Spleen (tissue), 11 donors: ENCODE measurements around the gene DPH3. TPM values are rescaled to one million over a fixed set of nuclear protein-coding genes. Genes with fewer than 3 reads are reported as not detected.

Source experiments
- DNase-seq: peaks from one replicate; pipeline ENCODE4 v3.0.0-alpha.2; 2020
- H3K27ac ChIP-seq, 8 donors: fragments of 200-600 bp; sonication (generic) in 7 of 8; 1 replicate in 4 of 8; 2 replicates in 4 of 8; pipeline versions ENCODE4 v1.5.0 to v1.8.0; 2016 to 2021; ENCODE audit warnings: inconsistent platforms in 4 of 8, mild to moderate bottlenecking in 4 of 8, moderate library complexity in 1 of 8
- H3K27me3 ChIP-seq, 7 donors: fragments of 200-600 bp; sonication (generic) in 6 of 7; replicated peaks in 1 of 7; 1 replicate in 4 of 7; 2 replicates in 3 of 7; pipeline versions ENCODE4 v1.5.0 to v1.8.0; 2016 to 2021; ENCODE audit warnings: inconsistent platforms in 3 of 7, mild to moderate bottlenecking in 1 of 7
- H3K36me3 ChIP-seq, 6 donors: fragments of 200-600 bp; sonication (generic) in 5 of 6; 1 replicate in 4 of 6; 2 replicates in 2 of 6; pipeline versions ENCODE4 v1.5.0 to v1.8.0; 2016 to 2021; ENCODE audit warnings: inconsistent platforms in 2 of 6
- H3K4me1 ChIP-seq, 6 donors: fragments of 200-600 bp; sonication (generic) in 5 of 6; 1 replicate in 3 of 6; 2 replicates in 3 of 6; pipeline versions ENCODE4 v1.5.0 to v1.8.0; 2016 to 2021; ENCODE audit warnings: inconsistent platforms in 3 of 6
- H3K4me3 ChIP-seq, 8 donors: fragments of 200-600 bp; sonication (generic) in 7 of 8; 1 replicate in 4 of 8; 2 replicates in 4 of 8; pipeline versions ENCODE4 v1.5.0 to v1.8.0; 2016 to 2021; ENCODE audit warnings: inconsistent platforms in 4 of 8, mild to moderate bottlenecking in 4 of 8, moderate library complexity in 2 of 8
- H3K9me3 ChIP-seq, 8 donors: fragments of 200-600 bp; sonication (generic) in 7 of 8; 1 replicate in 4 of 8; 2 replicates in 4 of 8; pipeline versions ENCODE4 v1.5.0 to v1.8.0; 2016 to 2021; ENCODE audit warnings: inconsistent platforms in 4 of 8
- POLR2A ChIP-seq, 3 donors: fragments of 450-650 bp; IDR thresholded peaks; one replicate each; pipeline ENCODE4 v1.5.1; 2017; ENCODE audit warnings: antibody characterized with exemption in 3 of 3, mild to moderate bottlenecking in 1 of 3
- POLR2AphosphoS5 ChIP-seq, 3 donors: sonication (generic); formaldehyde crosslinking; IDR thresholded peaks; one replicate each; pipeline ENCODE4 v1.5.1; 2017; ENCODE audit warnings: antibody characterized with exemption in 3 of 3
- WGBS, 5 donors: extraction: QIAGEN DNeasy Blood & Tissue Kit in 3 of 5; methylation state at CpG; one replicate each; pipeline versions ENCODE4 v1.1.5 to v1.1.7; 2013 to 2018; 5-methylcytosine and 5-hydroxymethylcytosine counted together
- intact Hi-C: fragments of 100-400 bp; cut with DNase I; formaldehyde crosslinking; loops from one replicate; pipeline ENCODE4 v1.15.0; 2023; ENCODE audit warnings: low total_unique reads
- polyA plus RNA-seq, 3 donors: library from polyadenylated mRNA; stranded (reverse); fragments of 200-250 nt; gene quantifications; one replicate each; pipeline ENCODE4 v1.2.1, GENCODE V29; 2013
- total RNA-seq, 7 donors: library from RNA; depleted of rRNA in 3 of 7; stranded (reverse); fragments of >200 nt in 3 of 7; fragmentation: NEBNext Ultra II Directional in 4 of 7; extraction: Animal tissue kit (Norgen Biotek cat#: 25700) in 4 of 7; gene quantifications; one replicate each; pipeline versions ENCODE4 v1.1.0 to v1.2.1, GENCODE V29; 2016 to 2021
- TF ChIP-seq, protein P1 (sequence below), 11 experiments: fragments of 200-600 bp in 7 of 11; fragments of 450-650 bp in 4 of 11; sonication (generic) in 4 of 11; IDR thresholded peaks in 8 of 11; conservative IDR thresholded peaks in 3 of 11; 1 replicate in 7 of 11; 2 replicates in 4 of 11; pipeline versions ENCODE4 v1.4.0 to v1.8.0; 2016 to 2021; ENCODE audit warnings: antibody characterized with exemption in 11 of 11, inconsistent platforms in 4 of 11, mild to moderate bottlenecking in 1 of 11
- donor health status: healthy with polysubstance abuse.
- donor health status: DM: no; HTN: no; CAD: no; lungs with moderate emphysema.
- donor health status: DM: no; HTN: no; CAD: no.
- donor health status: Bipolar disorder and iron deficiency.
- donor health status: healthy.
- donor health status: DM: no; HTN: no; CAD: no.
- donor health status: DM: yes; HTN: yes; CAD: no.

DPH3 gene
- total and polyA plus RNA-seq, 10 donors, result 7.2 to 17.9 (median 14.2) TPM

DNA sequence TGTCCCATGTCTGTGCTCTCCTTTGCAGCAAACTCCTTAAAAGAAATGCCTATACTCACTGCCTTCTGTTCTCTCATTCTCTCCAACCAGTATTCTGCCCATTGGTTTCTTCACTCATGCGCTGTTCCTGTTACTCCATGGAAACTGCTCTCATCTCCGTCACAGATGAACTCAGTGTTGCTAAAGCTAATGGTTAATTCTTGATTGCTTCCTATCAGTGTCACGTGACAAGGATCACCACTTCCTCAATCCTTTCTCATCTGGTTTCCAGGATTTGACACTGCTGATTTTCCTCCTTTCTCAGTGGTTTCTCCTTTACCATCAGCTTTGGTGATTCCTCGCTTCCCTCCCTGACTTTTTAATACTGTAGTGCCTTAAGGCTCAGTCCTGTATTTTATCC lies 2.6 kb downstream of the DPH3 start:
- H3K27me3 ChIP-seq, result no peaks in the 10 kb centered on the region
- H3K27ac ChIP-seq, result no peak overlapping the region
- H3K36me3 ChIP-seq, result peaks cover 0 to 45% (median 21%) of the 10 kb centered on the region in 6 donors
- no peaks in the 10 kb centered on the region for H3K9me3 ChIP-seq
- intact Hi-C loops, result no loop called here
- peaks cover 26 to 55% (median 45%) of the 10 kb centered on the region in 6 donors for H3K4me1 ChIP-seq
- DNase-seq, result no peak
- H3K4me3 ChIP-seq, result no peak overlapping the region
- TF ChIP-seq POLR2AphosphoS5 (IDR thresholded peaks at IDR 0.05), result no peak
- TF ChIP-seq, protein P1, sequence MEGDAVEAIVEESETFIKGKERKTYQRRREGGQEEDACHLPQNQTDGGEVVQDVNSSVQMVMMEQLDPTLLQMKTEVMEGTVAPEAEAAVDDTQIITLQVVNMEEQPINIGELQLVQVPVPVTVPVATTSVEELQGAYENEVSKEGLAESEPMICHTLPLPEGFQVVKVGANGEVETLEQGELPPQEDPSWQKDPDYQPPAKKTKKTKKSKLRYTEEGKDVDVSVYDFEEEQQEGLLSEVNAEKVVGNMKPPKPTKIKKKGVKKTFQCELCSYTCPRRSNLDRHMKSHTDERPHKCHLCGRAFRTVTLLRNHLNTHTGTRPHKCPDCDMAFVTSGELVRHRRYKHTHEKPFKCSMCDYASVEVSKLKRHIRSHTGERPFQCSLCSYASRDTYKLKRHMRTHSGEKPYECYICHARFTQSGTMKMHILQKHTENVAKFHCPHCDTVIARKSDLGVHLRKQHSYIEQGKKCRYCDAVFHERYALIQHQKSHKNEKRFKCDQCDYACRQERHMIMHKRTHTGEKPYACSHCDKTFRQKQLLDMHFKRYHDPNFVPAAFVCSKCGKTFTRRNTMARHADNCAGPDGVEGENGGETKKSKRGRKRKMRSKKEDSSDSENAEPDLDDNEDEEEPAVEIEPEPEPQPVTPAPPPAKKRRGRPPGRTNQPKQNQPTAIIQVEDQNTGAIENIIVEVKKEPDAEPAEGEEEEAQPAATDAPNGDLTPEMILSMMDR (IDR thresholded peaks at IDR 0.05 in 8 of 11, conservative IDR thresholded peaks at IDR 0.05 in 3 of 11), result no peak
- TF ChIP-seq POLR2A (IDR thresholded peaks at IDR 0.05), result no peak
- WGBS, 5 donors, result 57 to 76% (median 66%) methylated on average over 4 of the region's 4 CpGs

DNA sequence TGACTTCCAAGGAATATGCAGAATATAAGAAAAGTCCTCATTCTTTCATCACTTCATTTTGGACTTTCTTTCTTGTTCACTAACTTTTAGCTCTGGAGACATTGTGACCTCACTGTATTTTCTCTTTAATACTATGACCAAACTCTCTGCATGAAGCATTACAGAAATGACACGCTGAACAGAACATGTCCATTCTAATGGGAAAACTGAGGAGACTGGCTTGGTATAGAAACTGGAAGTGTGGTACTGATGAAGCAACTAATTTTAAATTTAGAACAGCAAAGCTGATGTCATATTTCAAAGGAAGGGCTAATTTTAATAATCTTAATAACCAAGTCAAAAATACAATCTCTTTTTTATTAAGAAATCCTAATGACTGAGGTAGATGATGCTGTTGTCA lies 4.7 kb downstream of the DPH3 start:
- Histone ChIP-seq H3K27me3 (no peaks in the 10 kb centered on the region), H3K27ac (no peak overlapping the region), H3K4me3 (no peak overlapping the region), H3K4me1 (peaks cover 12 to 34% (median 27%) of the 10 kb centered on the region in 6 donors), H3K9me3 (no peaks in the 10 kb centered on the region), H3K36me3 (peaks cover 0 to 53% (median 21%) of the 10 kb centered on the region in 6 donors)
- WGBS, 5 donors, result 87 to 96% (median 92%) methylated on average over 1 of the region's 1 CpG
- TF ChIP-seq POLR2AphosphoS5 (IDR thresholded peaks at IDR 0.05) (no peak), POLR2A (IDR thresholded peaks at IDR 0.05) (no peak)
- TF ChIP-seq, protein P1 (IDR thresholded peaks at IDR 0.05 in 8 of 11, conservative IDR thresholded peaks at IDR 0.05 in 3 of 11), result no peak
- intact Hi-C loops, result no loop called here
- no peak for DNase-seq

DNA sequence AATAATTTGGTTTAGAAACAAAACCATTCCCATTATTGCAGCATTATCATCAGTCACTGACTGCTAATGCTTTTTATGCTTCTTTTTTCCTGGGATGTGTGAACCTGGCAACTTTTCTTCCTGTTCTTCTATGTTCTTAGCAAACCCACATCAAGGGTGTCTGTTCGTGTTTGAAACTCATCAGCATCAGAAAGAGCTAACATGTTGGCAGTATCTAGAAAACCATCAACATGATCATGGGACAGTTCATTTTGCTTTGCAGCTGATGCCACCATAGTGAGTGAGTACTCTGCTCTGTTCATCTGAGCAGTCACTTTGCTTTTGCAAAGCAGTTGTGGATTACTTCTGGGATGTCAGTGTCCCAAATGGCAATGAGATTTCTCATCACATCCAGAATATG lies 5.9 kb downstream of the DPH3 start:
- intact Hi-C loops, result no loop called here
- H3K27ac ChIP-seq, result no peak overlapping the region

DNA sequence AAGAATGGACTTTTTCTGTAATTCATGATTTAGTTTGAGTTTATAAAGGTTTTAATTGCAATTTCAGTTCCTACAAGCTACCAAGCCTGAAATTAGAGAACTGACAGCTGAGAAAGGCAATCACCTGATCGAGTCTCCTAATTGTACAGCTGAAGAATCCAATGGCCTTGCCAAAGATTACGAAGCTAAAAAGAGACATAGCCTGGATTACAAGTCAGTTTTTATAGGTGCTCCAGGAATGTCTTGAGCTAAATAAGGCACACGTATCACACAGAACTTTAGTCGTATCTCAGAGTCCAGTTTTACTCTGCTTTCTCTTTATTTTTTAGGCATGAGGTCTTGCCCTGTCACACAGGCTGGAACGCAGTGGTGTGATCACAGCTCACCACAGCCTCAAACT lies 6.6 kb downstream of the DPH3 start:
- H3K4me3 ChIP-seq, result no peak overlapping the region
- no peaks in the 10 kb centered on the region for H3K27me3 ChIP-seq
- peaks cover 0 to 53% (median 21%) of the 10 kb centered on the region in 6 donors for H3K36me3 ChIP-seq
- peaks cover 3 to 27% (median 17%) of the 10 kb centered on the region in 6 donors for H3K4me1 ChIP-seq
- H3K27ac ChIP-seq, result no peak overlapping the region
- WGBS, 5 donors, result 77 to 88% (median 81%) methylated on average over 5 of the region's 5 CpGs
- no peaks in the 10 kb centered on the region for H3K9me3 ChIP-seq
- no peak for TF ChIP-seq POLR2AphosphoS5 (IDR thresholded peaks at IDR 0.05)
- no peak for DNase-seq
- intact Hi-C loops, result no loop called here

More for the DNA sequence above, 5.9 kb downstream of the DPH3 start:
- Histone ChIP-seq H3K27me3 (no peaks in the 10 kb centered on the region), H3K9me3 (no peaks in the 10 kb centered on the region), H3K4me1 (peaks cover 10 to 31% (median 21%) of the 10 kb centered on the region in 6 donors), H3K4me3 (no peak overlapping the region), H3K36me3 (peaks cover 0 to 53% (median 21%) of the 10 kb centered on the region in 6 donors)
- DNase-seq, result no peak
- 62 to 86% (median 77%) methylated on average over 1 of the region's 1 CpG for WGBS, 5 donors
- TF ChIP-seq POLR2AphosphoS5 (IDR thresholded peaks at IDR 0.05), result no peak
- no peak for TF ChIP-seq POLR2A (IDR thresholded peaks at IDR 0.05)
- TF ChIP-seq, protein P1 (IDR thresholded peaks at IDR 0.05 in 8 of 11, conservative IDR thresholded peaks at IDR 0.05 in 3 of 11), result no peak

DNA sequence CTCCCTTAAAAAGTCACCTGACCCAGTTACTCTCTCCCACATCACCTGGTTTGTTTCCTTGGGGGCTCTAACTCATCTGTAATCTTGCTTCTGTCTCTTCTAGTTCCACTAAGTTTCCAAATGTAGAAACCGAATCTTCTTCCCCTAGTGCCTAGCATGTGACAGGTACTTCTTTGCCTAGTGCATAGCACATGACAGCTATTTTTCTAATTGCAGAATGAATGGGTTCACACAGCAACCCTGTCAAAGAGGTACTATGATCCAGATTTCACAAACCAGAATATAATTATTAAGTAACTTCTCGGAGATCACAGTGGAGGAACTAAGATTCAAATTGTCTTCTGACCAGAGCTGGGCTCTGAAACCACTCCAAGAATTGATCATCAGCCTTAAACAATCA lies 7.4 kb downstream of the DPH3 start:
- Histone ChIP-seq H3K27me3 (no peaks in the 10 kb centered on the region), H3K9me3 (no peaks in the 10 kb centered on the region), H3K36me3 (peaks cover 0 to 51% (median 21%) of the 10 kb centered on the region in 6 donors), H3K4me1 (peaks cover 0 to 18% (median 9%) of the 10 kb centered on the region in 6 donors), H3K4me3 (no peak overlapping the region), H3K27ac (no peak overlapping the region)
- 68 to 84% (median 73%) methylated on average over 2 of the region's 2 CpGs for WGBS, 5 donors
- TF ChIP-seq POLR2AphosphoS5 (IDR thresholded peaks at IDR 0.05) (no peak), POLR2A (IDR thresholded peaks at IDR 0.05) (no peak)
- TF ChIP-seq, protein P1 (IDR thresholded peaks at IDR 0.05 in 8 of 11, conservative IDR thresholded peaks at IDR 0.05 in 3 of 11), result no peak
- DNase-seq, result no peak
- intact Hi-C loops, result no loop called here
